ENCODE measurements around the gene LAPTM5.

The LAPTM5 gene

GRCh38 chr1:30754684-30755171 lies 2.8 kb downstream of the LAPTM5 start:
- no peak for DNase-seq

- DNase-seq = no peak
These were observed 3.9 kb downstream of the LAPTM5 start for GRCh38 chr1:30753660-30754123.

- no peak for DNase-seq
These were observed 4.5 kb downstream of the LAPTM5 start for GRCh38 chr1:30753118-30753517.

GRCh38 chr1:30752651-30752908 lies 5.0 kb downstream of the LAPTM5 start:
- no peak for DNase-seq

- DNase-seq = no peak
These were observed 5.5 kb downstream of the LAPTM5 start for GRCh38 chr1:30751830-30752650.

GRCh38 chr1:30750731-30751291 lies 6.8 kb downstream of the LAPTM5 start:
- no peak for DNase-seq

- no peak for DNase-seq
These were observed 7.6 kb downstream of the LAPTM5 start for GRCh38 chr1:30749691-30750583.

GRCh38 chr1:30748699-30749401 lies 8.7 kb downstream of the LAPTM5 start:
- no peak for DNase-seq

GRCh38 chr1:30748098-30748698 lies 9.4 kb downstream of the LAPTM5 start:
- peak; percentile 35 for DNase-seq

GRCh38 chr1:30747033-30748008 lies 10.3 kb downstream of the LAPTM5 start:
- DNase-seq = no peak

GRCh38 chr1:30746212-30747032 lies 11.2 kb downstream of the LAPTM5 start:
- no peak for DNase-seq

GRCh38 chr1:30745834-30746208 lies 11.8 kb downstream of the LAPTM5 start:
- DNase-seq = no peak

- no peak for DNase-seq
These were observed 12.3 kb downstream of the LAPTM5 start for GRCh38 chr1:30745156-30745833.

GRCh38 chr1:30744060-30744756 lies 13.4 kb downstream of the LAPTM5 start:
- DNase-seq = no peak

GRCh38 chr1:30743584-30744059 lies 14.0 kb downstream of the LAPTM5 start:
- no peak for DNase-seq

- no peak for DNase-seq
These were observed 14.5 kb downstream of the LAPTM5 start for GRCh38 chr1:30742963-30743559.

GRCh38 chr1:30742300-30742962 lies 15.1 kb downstream of the LAPTM5 start:
- no peak for DNase-seq
